HepG2 (cell line): Measurements from ENCODE around the gene ENTPD1.

Source experiments
- CTCF ChIP-seq: sonication (generic); formaldehyde crosslinking; IDR thresholded peaks from 2 replicates; pipeline ENCODE4 v1.5.0; 2020; ENCODE audit warnings: mild to moderate bottlenecking, missing genetic modification reagents, moderate library complexity
- ERF ChIP-seq: IDR thresholded peaks from 2 replicates; pipeline ENCODE4 v1.6.1; 2018; ENCODE audit warnings: missing biosample characterization, missing genetic modification reagents
- MAFK ChIP-seq, 2 experiments: IDR thresholded peaks in 1 of 2; conservative IDR thresholded peaks in 1 of 2; 2 replicates each; pipeline ENCODE4 v1.6.1; 2011; ENCODE audit warnings: improper control_type of control experiment in 2 of 2, low read length in 2 of 2
- SNAI1 ChIP-seq: sonication (generic); formaldehyde crosslinking; IDR thresholded peaks from 2 replicates; pipeline ENCODE4 v1.5.0; 2020; ENCODE audit warnings: mild to moderate bottlenecking, missing genetic modification reagents, borderline replicate concordance
- TCF7L2 ChIP-seq: IDR thresholded peaks from 2 replicates; pipeline ENCODE4 v1.6.1; 2011; ENCODE audit warnings: mild to moderate bottlenecking, low read depth, low read length, moderate library complexity
- ZNF280D ChIP-seq: sonication (generic); formaldehyde crosslinking; IDR thresholded peaks from 2 replicates; pipeline ENCODE4 v1.5.1; 2020; ENCODE audit warnings: mild to moderate bottlenecking, missing genetic modification reagents
- ZNF768 ChIP-seq: sonication (generic); formaldehyde crosslinking; IDR thresholded peaks from 2 replicates; pipeline ENCODE4 v1.4.0; 2020; ENCODE audit warnings: missing genetic modification reagents
- TF ChIP-seq, protein P1 (sequence below): sonication (generic); formaldehyde crosslinking; IDR thresholded peaks from 2 replicates; pipeline ENCODE4 v1.5.1; 2020; ENCODE audit warnings: missing genetic modification reagents, mild to moderate bottlenecking, borderline replicate concordance
- TF ChIP-seq, protein P2 (sequence below): sonication (generic); formaldehyde crosslinking; IDR thresholded peaks from 2 replicates; pipeline ENCODE4 v1.5.0; 2020; ENCODE audit warnings: missing genetic modification reagents, mild to moderate bottlenecking, borderline replicate concordance

DNA sequence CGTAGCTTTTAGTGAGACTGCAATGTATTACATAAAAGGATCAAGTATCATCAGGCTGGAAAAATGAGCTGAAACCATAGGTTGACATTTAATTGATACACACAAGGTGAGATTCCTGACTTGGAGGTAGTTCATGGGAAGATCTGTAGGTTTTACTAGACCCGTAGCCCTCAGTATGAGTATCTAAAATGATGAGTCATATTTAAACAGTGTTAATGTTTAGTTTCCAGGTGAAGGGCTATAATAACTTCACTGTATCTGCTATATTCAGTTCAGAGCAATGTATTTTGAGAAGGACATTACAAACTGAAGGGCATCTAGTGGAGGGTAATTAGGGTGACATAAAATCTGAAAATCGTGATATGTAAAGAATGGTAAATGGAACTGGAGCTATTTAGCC, 35.0 kb downstream of the ENTPD1 start:
- TF ChIP-seq ZNF280D (CRISPR knock-in tag) (no peak), SNAI1 (CRISPR knock-in tag) (no peak), TCF7L2 (no peak), MAFK (conservative IDR thresholded peaks at IDR 0.05 in 1 of 2, IDR thresholded peaks at IDR 0.05 in 1 of 2; ENCODE audit: low read length in 2 of 2) (no peak; a peak in 1 of 4 replicates), CTCF (no peak), ZNF768 (CRISPR knock-in tag) (no peak), ERF (no peak)
- TF ChIP-seq, protein P1, sequence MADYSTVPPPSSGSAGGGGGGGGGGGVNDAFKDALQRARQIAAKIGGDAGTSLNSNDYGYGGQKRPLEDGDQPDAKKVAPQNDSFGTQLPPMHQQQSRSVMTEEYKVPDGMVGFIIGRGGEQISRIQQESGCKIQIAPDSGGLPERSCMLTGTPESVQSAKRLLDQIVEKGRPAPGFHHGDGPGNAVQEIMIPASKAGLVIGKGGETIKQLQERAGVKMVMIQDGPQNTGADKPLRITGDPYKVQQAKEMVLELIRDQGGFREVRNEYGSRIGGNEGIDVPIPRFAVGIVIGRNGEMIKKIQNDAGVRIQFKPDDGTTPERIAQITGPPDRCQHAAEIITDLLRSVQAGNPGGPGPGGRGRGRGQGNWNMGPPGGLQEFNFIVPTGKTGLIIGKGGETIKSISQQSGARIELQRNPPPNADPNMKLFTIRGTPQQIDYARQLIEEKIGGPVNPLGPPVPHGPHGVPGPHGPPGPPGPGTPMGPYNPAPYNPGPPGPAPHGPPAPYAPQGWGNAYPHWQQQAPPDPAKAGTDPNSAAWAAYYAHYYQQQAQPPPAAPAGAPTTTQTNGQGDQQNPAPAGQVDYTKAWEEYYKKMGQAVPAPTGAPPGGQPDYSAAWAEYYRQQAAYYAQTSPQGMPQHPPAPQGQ (CRISPR knock-in tag), result no peak
- TF ChIP-seq, protein P2, sequence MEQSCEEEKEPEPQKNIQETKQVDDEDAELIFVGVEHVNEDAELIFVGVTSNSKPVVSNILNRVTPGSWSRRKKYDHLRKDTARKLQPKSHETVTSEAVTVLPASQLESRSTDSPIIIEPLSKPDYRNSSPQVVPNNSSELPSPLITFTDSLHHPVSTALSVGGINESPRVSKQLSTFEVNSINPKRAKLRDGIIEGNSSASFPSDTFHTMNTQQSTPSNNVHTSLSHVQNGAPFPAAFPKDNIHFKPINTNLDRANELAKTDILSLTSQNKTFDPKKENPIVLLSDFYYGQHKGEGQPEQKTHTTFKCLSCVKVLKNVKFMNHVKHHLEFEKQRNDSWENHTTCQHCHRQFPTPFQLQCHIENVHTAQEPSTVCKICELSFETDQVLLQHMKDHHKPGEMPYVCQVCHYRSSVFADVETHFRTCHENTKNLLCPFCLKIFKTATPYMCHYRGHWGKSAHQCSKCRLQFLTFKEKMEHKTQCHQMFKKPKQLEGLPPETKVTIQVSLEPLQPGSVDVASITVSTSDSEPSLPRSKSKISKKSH, result no peak
